Spleen (tissue), 7 donors: ENCODE measurements around the gene SPNS2.

Source experiments
- POLR2A ChIP-seq, 3 donors: fragments of 450-650 bp; IDR thresholded peaks; one replicate each; pipeline ENCODE4 v1.5.1; 2017; ENCODE audit warnings: antibody characterized with exemption in 3 of 3, mild to moderate bottlenecking in 1 of 3
- TF ChIP-seq, protein P1 (sequence below), 11 experiments: fragments of 200-600 bp in 7 of 11; fragments of 450-650 bp in 4 of 11; sonication (generic) in 4 of 11; IDR thresholded peaks in 8 of 11; conservative IDR thresholded peaks in 3 of 11; 1 replicate in 7 of 11; 2 replicates in 4 of 11; pipeline versions ENCODE4 v1.4.0 to v1.8.0; 2016 to 2021; ENCODE audit warnings: antibody characterized with exemption in 11 of 11, inconsistent platforms in 4 of 11, mild to moderate bottlenecking in 1 of 11
- donor health status: DM: no; HTN: no; CAD: no; lungs with moderate emphysema.
- donor health status: DM: no; HTN: no; CAD: no.
- donor health status: DM: no; HTN: no; CAD: no.

DNA sequence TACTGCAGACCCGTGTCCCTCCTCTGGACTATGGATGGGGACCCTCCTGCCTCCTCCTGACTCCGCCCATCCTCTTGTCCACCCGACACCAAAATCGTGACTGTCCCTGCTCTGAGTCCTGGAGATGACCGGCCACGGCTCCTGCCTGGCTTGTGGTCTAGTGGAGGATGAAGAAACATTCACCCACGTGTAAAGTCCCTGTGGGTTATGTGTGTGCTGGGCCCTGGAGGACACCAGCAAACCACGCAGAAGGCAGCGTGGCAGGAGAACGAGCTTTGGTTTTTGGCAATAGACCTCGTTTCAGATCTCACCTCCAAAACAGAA is 11.9 kb downstream of the SPNS2 start:
- no peak for TF ChIP-seq POLR2A (IDR thresholded peaks at IDR 0.05)
- TF ChIP-seq, protein P1, sequence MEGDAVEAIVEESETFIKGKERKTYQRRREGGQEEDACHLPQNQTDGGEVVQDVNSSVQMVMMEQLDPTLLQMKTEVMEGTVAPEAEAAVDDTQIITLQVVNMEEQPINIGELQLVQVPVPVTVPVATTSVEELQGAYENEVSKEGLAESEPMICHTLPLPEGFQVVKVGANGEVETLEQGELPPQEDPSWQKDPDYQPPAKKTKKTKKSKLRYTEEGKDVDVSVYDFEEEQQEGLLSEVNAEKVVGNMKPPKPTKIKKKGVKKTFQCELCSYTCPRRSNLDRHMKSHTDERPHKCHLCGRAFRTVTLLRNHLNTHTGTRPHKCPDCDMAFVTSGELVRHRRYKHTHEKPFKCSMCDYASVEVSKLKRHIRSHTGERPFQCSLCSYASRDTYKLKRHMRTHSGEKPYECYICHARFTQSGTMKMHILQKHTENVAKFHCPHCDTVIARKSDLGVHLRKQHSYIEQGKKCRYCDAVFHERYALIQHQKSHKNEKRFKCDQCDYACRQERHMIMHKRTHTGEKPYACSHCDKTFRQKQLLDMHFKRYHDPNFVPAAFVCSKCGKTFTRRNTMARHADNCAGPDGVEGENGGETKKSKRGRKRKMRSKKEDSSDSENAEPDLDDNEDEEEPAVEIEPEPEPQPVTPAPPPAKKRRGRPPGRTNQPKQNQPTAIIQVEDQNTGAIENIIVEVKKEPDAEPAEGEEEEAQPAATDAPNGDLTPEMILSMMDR (IDR thresholded peaks at IDR 0.05 in 8 of 11, conservative IDR thresholded peaks at IDR 0.05 in 3 of 11), result no peak
